GM12874 (cell line): ENCODE results near the gene GCGR.

Experiments
- TF ChIP-seq, protein P1 (sequence below): IDR thresholded peaks from 2 replicates; pipeline ENCODE4 v1.5.1; 2011; ENCODE audit warnings: low read depth, mild to moderate bottlenecking, control low read depth, low read length, moderate library complexity; ENCODE audit not compliant: insufficient read depth

GCGR gene

DNA sequence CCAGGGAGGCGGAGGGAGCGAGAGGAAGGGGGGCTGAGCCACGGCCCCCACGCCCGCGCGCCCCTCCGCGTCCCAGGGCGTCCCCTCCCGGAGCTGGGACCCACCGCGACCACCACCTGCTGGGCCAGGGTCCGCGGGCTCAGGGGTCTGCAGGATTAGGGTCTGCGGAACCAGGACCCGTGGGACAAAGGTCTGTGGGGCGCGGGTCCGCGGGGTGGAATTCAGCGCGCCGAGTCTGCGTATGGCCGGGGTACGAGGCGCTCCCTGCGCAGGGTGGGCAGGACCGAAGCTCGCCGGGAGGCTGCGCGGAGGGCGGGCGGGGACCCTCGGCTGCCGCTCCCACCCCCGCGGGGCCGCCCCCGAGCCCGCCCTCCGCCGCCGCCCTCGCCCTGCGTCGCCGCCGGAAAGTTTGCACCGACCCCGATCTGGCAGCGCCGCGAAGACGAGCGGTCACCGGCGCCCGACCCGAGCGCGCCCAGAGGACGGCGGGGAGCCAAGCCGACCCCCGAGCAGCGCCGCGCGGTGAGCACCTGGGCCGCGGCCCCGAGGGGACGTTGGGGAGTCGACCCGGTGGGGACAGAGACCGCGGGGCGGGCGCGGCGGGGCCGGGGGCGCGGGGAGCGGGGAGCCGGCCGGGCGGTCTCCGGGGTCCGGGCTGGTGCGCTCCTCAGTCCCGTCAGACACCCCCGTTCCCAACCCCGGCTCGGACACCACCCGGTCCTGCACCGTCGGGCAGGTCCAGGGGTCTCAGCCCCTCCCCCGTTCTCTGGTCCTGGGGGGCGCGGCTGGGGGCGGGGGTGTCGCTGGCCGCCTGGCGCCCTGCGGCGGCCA is at the start of gene GCGR:
GCGR (plus strand) TSS at position 423 of the 831 bp plus-strand sequence. CDS start 4,869 bp downstream, outside the sequence.
- TF ChIP-seq, protein P1, sequence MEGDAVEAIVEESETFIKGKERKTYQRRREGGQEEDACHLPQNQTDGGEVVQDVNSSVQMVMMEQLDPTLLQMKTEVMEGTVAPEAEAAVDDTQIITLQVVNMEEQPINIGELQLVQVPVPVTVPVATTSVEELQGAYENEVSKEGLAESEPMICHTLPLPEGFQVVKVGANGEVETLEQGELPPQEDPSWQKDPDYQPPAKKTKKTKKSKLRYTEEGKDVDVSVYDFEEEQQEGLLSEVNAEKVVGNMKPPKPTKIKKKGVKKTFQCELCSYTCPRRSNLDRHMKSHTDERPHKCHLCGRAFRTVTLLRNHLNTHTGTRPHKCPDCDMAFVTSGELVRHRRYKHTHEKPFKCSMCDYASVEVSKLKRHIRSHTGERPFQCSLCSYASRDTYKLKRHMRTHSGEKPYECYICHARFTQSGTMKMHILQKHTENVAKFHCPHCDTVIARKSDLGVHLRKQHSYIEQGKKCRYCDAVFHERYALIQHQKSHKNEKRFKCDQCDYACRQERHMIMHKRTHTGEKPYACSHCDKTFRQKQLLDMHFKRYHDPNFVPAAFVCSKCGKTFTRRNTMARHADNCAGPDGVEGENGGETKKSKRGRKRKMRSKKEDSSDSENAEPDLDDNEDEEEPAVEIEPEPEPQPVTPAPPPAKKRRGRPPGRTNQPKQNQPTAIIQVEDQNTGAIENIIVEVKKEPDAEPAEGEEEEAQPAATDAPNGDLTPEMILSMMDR = no peak

- TF ChIP-seq, protein P1 = no peak
Measured at GRCh38 chr17:81792675-81793615, 11.0 kb upstream of the GCGR start.

DNA sequence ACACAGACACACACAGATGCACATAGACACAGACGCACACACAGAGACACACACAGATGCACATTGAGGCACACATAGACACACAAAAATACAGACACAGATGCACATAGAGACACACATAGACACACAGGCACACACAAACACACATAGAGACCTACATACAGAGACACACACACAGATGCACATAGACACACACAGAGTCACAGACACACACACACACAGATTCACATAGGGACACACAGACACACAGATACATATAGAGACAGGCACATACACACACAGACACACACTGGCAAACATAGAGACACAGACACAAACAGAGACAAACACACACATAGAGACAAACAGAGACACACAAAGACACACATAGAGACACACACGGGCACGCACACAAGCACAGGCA is 9.9 kb upstream of the GCGR start:
- TF ChIP-seq, protein P1 = no peak

DNA sequence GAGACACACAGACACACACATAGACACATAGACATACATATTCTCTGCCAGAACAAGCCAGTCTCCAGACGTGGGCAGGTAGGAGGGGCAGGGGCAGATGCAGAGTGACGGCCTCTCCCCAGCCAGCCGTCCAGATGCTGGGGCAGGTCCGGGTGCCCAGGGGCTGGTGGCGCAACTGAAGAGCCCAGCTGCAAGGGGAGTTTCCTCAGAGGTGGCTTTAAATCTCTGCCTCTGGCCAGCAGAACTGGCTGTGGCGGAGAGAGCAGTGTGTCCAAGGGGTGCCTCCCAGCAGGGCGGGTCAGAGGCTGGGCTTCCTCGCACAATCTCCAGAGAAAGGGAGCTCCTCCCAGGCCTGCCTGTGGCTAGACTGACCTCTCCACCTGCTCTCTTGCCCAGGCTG is 9.4 kb upstream of the GCGR start:
- TF ChIP-seq, protein P1 = no peak

DNA sequence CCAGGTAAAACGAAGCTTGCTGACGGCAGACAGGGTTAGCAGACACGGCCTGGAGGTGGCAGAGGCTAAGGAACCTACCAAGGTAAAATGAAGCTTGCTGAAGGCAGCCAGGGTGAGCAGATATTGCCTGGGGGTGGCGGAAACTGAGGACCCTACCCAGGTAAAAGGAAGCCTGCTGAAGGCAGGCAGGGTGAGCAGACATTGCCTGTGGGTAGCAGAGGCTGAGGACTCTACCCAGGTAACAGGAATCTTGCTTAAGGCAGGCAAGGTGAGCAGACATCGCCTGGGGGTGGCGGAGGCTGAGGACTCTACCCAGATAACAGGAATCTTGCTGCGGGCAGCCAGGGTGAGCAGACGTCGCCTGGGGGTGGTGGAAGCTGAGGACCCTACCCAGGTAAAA is 2.6 kb upstream of the GCGR start:
- TF ChIP-seq, protein P1 = no peak

GRCh38 chr17:81802048-81802758 is 1.7 kb upstream of the GCGR start:
- TF ChIP-seq, protein P1 = no peak
